HG03378 (cell line): ENCODE results near the gene UBR3.
A peak's percentile ranks its signal among the peaks of the same experiment; 100 is the strongest.
"Not testable (repeated sequence)": the region's sequence is repeated elsewhere in the genome, so short reads cannot be mapped to it uniquely, and the experiment has no call there.

ENCODE experiments used
- ATAC-seq: cut with Tn5 transposase; IDR thresholded peaks from one replicate; pipeline ENCODE4 v1.9.1; 2021; ENCODE audit warnings: mild to moderate bottlenecking, moderate library complexity; ENCODE audit not compliant: unreplicated experiment

The UBR3 gene

DNA sequence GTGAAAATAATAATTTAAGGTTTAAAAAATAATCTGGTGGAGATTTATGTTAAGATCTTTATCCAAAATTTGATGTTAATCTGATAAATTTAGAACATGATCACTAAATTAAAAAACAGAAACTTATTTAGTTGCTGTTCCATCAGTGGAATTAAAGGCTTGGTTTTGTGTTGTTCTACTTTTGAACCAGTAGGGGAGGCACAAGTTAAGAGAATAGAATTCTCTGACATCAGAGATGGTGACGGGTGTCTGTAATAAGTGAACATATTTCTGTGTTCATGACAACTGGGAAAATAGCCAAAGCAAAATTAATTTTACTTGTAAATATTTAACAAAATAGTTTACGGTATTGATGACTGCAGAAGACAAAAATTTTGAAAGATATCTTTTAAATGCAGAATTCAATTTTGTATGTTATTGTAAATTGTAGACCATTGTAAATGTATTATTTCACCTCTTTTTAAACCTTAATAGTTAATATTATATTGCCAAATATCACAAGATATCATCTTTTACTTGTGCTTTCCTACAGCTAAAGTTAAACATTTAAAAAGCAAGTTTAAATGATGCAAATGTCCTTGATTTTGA is 106.0 kb downstream of the UBR3 start:
- peak; percentile 63 for ATAC-seq

DNA sequence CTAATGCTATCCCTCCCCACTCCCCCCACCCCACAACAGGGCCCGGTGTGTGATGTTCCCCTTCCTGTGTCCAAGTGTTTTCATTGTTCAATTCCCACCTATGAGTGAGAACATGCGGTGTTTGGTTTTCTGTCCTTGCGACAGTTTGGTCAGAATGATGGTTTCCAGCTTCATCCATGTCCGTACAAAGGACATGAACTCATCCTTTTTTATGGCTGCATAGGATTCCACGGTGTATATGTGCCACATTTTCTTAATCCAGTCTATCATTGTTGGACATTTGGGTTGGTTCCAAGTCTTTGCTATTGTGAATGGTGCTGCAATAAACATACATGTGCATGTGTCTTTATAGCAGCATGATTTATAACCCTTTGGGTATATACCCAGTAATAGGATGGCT is 109.4 kb downstream of the UBR3 start:
- ATAC-seq, result not testable (repeated sequence)

DNA sequence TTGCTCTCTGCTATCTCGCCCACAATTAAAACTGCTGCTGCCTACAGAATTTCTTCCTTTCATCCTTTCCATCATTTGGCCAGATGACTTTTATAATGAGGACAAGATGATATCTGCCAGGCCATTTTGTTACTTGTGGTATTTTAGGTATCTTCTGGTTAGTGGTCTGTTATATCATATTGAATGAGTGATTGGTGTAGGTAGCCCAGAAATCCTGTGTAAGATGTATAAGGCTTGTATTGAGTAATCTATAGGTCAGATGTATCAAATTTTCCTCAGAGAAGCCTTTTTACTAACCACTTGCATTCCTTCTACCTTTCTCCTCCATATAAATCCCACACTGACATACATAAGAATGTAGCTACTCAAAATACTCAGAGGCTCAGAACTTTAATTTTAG is 118.3 kb downstream of the UBR3 start:
- no peak for ATAC-seq

DNA sequence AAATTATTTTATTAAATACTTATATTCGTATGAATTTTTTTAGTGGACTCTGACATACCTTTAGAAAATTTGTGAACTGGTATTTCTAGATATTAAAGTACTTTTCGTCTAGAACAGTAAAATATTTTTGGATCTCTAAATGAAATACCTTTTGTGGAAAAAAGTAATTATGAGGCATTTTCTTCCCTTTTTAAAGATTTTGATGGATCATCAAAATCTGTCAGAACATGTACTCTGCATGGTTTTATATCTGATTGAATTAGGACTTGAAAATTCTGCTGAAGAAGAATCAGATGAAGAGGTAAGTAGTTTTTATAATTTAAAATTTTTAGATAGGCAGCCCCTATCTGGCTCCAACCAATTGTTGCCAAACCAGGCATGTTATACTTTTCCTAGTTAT is 118.8 kb downstream of the UBR3 start:
- no peak for ATAC-seq

DNA sequence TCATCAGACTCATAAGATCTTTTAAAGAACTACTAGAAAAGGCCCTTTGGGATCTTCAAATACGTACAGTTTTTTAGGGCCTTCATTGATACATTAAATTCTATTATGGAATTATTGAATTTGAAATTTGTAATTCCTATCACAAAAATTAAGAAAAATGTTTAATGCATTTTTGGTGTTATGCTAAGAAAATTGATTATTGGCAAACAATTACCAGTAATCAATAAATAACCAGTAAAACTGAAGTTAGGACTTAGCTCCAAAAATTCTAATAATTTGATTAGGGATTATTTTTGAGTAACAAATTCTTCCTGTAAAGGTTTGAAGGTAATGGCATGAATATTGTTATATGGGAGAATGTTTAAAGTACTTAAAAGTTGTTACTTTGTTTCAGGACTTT is 119.3 kb downstream of the UBR3 start:
- no peak for ATAC-seq

DNA sequence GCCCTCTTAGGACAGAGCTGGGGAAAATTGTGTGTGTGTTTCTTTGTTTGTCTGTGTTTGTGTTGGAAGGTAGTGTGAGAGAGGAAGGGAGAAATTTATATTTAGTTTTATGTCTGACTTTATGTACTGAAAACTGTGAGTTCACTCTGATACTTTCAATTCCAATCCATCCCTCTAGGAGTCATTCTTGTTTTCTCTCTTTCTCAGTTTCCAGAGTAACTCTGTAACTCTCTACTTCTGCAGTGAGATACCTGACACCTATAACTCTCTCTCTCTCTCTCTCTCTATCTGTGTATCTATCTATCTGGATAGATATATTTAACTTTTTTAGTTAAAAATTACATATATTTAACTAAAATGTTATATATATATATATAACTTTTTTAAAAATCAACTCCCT is 128.7 kb downstream of the UBR3 start:
- no peak for ATAC-seq

DNA sequence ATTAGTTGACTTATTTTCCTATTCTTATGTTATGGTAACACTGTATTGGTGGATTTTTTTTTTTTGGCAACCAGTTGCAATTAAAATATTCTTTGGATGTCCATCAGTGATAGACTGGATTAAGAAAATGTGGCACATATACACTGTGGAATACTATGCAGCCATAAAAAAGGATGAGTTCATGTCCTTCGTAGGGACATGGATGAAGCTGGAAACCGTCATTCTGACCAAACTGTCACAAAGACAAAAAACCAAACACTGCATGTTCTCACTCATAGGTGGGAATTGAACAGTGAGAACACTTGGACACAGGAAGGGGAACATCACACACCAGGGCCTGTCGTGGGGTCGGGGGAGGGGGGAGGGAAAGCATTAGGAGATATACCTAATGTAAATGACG is 130.0 kb downstream of the UBR3 start:
- not testable (repeated sequence) for ATAC-seq

DNA sequence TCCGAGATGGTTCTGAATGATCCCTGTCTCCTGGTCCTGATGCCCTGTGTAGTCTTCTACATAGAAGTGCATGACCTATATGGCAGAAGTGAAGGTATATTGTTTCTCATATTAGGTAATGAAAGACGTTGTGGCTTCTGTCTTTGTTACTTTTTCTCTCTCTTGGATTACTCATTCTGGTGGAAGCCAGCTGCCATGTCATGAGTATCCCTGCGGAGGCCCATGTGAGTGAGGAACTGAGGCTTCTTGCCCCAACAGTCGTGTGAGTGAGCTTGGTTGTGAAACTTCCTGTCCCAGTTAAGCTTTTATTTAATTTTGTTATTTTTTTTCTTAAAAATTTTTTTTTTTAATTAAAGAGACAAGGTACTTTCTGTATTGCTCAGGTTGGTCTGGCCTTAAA is 134.7 kb downstream of the UBR3 start:
- no peak for ATAC-seq

DNA sequence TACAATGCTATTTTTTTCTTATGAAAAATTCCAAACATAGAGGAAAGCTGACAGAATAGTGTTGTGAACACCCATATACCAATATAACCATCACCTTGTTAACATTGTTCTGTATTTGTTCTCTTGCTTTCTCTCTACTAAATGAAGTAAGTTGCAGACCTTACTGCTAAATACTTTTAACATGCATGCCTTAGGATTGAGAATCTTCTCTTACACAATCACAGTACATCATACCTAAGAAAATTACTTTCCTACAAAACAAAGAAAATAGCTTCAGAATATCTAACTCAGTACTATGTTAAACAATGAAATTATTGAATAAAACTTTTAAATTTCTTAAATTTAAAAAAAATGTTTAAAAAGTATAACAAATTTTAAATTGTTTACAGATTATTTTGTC is 136.5 kb downstream of the UBR3 start:
- no peak for ATAC-seq

DNA sequence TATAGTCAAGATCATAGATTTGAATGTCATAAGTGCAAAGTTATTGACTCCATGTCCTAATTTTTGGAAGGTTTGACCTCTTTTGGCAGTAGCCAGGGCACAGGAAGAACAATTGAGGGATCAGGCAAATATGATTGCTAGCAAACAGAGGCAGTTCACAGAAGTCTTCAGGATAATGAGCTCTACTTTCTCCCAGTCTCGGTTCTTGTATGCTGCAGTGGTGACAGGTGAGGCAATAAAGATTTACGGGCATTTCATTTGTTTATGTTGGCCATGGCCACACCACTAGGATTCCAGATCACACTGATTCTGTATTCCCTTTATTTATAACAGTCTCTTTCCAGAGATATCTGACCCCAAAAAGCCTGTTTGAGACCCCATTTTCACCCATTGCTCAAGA is 137.5 kb downstream of the UBR3 start:
- ATAC-seq, result no peak

DNA sequence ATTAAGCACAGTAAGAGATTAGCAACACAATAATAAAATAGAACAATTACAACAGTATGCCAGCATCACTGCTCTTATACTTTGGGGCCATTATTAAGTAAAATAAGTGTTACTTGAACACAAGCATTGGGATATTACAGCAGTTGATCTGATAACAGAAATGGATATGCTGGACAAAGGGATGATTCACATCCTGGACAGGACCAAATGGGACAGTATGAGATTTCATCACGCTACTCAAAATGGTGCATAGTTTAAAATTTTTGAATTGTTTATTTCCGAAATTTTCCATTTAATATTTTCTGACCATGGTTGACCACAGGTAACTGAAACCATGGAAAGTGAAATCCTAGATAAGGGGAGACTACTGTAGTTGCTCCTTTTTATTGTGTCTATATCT is 138.2 kb downstream of the UBR3 start:
- ATAC-seq, result no peak

DNA sequence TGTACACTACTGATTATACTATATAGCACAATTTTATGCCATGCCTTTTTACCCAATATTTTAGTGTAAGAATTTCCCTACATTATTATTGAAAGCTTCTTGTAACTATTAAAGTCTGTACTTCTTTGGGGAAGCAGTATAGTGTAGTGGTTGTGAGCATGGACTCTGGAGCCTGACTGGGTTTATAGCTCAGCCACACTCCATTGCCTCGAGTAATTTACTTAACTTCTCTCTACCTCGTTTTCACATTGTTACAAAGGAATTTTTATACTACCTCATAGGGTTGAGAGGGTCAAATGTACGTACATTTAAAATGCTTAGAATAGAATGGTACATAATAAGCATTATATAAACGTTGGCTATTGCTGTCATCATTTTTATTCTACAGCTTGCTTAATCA is 139.2 kb downstream of the UBR3 start:
- ATAC-seq, result no peak

DNA sequence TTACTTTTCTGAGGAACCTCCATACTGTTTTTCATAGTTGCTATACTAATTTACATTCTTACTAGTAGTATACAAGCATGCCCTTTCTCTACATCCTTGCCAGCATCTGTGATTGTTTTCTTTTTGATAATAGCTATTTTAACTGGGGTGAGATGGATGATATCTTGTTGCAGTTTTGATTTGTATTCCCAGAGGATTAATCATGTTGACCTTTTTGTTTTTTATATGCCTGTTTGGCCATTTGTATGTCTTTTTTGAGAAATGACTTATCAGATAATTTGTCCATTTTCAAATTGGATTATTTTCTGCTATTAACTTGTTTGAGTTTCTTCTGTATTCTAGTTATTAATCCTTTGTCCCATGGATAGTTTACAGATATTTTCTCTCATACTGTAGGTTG is 141.5 kb downstream of the UBR3 start:
- no peak for ATAC-seq

DNA sequence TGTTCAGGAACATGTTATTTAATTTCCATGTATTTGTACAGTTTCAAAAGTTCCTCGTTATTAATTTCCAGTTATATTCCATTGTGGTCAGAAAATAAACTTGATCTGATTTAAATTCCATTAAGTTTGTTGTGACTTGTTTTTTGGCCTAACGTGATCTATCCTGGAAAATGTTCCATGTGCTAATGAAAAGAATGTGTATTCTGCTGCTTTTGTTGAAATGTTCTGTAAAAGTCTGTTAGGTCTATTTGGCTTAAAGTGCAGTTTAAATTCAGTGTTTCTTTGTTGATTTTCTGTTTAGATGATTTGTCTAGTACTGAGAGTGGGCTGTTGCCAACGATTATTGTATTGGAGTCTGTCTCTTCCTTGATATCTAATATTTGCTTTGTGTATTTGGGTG is 148.0 kb downstream of the UBR3 start:
- ATAC-seq, result no peak

DNA sequence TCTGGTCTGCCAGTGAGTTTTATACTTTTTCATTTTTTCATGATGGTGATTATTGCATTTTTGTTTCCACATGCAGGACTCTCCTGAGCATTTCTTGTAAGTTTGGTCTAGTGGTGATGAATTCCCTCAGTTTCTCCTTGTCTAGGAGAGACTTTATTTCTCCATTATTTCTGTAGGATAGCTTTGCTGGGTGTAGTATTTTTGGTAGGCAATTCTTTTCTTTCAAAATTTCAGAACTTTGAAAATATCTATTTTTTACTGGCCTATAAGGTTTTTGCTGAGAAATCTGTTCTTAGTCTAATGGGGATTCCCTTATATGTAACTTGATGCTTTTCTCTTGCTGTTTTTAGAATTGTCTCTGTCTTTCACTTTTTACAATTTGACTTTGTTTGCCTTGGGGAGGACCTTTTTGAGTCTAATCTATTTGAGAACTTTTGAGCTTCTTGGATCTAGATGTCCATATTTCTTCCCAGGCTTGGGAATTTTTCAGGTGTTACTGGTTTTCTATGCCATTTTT is 149.1 kb downstream of the UBR3 start:
- no peak for ATAC-seq

DNA sequence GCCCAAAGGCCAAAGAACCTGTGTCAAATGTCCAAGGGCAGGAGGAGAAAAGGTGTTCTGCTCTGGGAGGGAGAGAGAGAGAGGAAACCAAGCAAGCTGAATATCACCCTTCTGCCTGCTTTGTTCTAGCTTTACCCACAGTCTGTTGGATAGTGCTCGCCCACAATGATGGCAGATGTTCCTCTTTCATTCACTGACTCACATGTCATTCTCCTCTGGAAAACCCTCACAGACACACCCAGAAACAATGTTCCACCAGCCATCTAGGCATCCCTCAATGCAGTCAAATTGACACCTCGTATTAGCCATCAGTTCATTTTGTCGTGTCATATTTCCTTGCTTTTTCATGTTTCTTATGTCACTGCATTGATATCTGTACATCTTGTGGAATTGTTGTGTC is 150.3 kb downstream of the UBR3 start:
- no peak for ATAC-seq

DNA sequence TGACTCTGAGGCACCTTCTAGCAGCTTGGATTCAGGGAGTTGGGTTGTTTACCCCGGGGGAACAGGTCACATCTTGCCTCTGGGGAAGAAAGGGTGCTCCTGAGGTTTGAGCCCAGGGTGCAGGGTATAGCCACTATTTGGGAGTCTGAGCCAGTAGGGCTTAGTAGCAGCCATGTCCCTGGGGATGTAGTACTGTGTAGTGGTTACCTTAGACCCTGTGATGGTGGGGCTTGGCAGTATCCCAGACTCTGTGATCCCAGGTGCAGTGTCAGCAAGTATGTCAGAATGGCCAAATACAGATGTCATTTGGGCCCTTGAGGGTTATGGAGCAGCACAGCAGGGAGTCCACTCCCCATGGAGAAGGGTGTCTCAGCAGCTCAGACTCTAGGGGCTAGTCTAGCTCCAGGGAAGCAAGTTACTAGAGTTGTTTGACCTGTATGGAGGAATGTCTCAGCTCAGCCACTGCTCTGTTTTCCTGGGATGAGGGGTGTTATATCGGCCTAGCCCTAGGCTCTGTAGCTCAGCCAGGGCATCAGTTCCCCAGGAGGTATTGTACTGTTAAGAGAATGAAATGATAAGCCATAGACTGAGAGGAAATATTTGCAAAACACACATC is 151.3 kb downstream of the UBR3 start:
- no peak for ATAC-seq

DNA sequence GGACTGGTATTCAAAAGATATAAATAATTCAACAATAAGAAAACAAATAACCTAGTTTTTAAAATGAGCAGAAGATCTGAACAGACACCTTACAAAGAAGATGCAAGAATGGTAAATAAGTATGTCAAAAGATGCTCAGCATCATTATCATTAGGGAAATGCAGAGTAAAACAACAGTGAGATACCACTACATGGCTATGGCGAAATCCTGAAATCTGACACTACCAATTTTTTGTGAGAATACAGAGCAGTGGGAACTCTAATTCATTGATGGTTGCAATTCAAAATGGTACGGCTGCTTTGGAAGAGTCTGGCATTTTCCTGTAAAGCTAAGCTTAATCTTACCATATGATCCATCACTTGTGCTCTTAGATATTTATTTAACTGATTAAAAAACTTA is 151.8 kb downstream of the UBR3 start:
- ATAC-seq, result no peak

DNA sequence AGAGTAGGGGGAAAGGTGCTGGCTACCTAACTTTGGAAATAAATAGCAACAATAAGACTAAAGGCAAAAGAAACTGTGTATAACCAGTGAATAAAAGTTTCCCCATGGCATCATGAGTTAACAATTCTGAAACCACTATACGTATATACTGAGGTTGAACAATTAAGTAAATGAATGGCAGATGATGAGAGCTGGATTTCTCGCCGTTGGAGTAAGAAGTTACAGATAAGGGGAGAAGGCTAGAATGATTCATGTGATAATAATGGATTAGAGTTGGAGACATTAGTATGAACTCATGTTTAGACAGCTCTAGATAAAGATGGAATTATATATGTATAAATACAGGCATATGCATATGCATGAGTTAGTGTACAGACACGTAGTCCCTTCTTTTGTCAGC is 152.7 kb downstream of the UBR3 start:
- no peak for ATAC-seq

DNA sequence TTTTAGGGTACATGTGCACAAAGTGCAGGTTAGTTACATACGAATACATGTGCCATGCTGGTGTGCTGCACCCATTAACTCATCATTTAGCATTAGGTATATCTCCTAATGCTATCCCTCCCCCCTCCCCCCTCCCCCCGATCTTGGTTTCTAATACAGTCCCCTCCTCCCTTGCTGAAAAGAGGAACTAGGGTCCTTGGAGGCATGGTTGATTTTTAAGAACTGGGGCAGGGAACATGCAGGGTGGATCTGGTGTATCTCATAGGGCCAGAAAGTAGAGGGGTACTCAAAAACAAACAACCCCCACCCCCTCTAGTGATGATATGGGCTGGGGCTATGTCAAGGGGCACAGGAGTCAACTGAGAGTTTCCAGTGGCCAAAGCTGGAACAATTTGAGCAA is 153.4 kb downstream of the UBR3 start:
- no peak for ATAC-seq

DNA sequence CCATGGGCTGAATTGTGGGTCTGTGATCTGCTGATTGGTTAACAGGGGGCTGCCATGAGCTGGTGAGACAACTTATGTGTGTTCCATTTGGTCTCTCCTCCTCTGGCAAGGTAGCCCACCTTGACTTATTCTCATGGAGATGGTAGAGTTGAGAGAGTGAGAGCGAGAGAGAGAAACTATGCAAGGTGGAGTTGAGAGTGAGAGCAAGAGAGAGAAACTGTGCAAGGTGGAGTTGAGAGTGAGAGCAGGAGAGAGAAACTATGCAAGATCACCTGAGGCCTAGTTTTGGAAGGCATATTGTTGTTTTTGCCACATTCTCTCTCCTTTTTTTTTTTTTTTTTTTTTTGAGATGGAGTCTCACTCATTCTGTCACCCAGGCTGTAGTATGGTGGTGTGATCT is 155.7 kb downstream of the UBR3 start:
- no peak for ATAC-seq

DNA sequence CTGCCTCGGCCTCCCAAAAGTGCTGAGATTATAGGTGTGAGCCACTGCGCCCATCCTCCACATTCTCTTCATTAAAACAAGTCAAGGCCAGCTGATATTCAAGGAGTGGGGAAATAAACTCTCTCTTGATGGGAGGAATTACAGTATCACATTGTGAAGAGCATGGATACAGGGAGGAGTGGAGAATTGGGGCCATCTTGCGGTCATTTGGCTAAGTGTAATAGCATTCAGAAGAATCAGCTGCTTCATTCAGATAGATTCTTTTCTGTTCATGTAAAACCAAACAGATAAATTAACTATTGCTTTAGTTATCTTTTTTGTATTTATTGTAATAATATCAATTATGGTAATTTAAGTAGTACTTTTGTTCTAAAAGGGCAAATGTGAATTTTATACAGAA is 156.3 kb downstream of the UBR3 start:
- no peak for ATAC-seq

DNA sequence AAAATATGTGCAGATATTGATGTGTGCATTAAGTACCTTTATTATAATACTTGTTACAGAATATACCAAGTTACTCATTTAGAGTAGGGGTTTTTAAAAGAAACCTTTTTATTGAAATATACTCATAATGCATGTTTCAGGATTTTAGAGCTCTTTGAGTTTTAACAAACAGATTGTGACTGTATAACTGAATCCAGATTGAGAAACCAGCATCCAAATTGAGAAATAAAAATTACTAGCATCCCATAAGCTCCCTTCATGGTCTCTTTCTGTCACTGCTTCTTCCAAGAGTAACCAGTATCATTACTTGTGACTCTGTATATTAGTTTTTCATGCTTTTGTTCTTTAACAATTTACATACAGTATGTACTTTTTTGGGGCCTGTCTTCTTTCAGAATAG is 156.9 kb downstream of the UBR3 start:
- ATAC-seq, result no peak
